Activated CD4-positive, alpha-beta memory T cell treated with anti-CD3 and anti-CD28 coated beads, Interleukin-2, amount 10 ng/mL, durations not matched to agents 7 days and 5 days (primary cell): ENCODE data around the gene CD226. TPM values are rescaled to one million over a fixed set of nuclear protein-coding genes. Genes with fewer than 3 reads are reported as not detected.
"Not testable (repeated sequence)": the region's sequence is repeated elsewhere in the genome, so short reads cannot be mapped to it uniquely, and the experiment has no call there.

Source experiments
- CTCF ChIA-PET: fragments of 350-600 bp; sonication (Branson Sonifier 250); formaldehyde crosslinking; loops from one replicate; lab custom pipeline; 2021; ENCODE audit warnings: antibody characterized with exemption, inconsistent platforms; lab: Charles Lee
- POLR2A ChIA-PET: fragments of 350-600 bp; sonication (Branson Sonifier 250); formaldehyde crosslinking; loops from one replicate; lab custom pipeline; 2021; ENCODE audit warnings: antibody characterized with exemption; lab: Charles Lee
- DNase-seq: peaks from one replicate; pipeline ENCODE4 v3.0.0-alpha.2; 2020
- H3K27ac Mint-ChIP-seq: one replicate; pipeline ENCODE4 v1.8.0; 2021; ENCODE audit warnings: mild to moderate bottlenecking, mixed read lengths
- H3K27me3 Mint-ChIP-seq: one replicate; pipeline ENCODE4 v1.8.0; 2021; ENCODE audit warnings: mixed read lengths
- H3K36me3 Mint-ChIP-seq: one replicate; pipeline ENCODE4 v1.8.0; 2021; ENCODE audit warnings: low read depth, mixed read lengths
- H3K4me1 Mint-ChIP-seq: one replicate; pipeline ENCODE4 v1.8.0; 2021; ENCODE audit warnings: mixed read lengths
- H3K4me3 Mint-ChIP-seq: one replicate; pipeline ENCODE4 v1.8.0; 2021; ENCODE audit warnings: mild to moderate bottlenecking, mixed read lengths
- H3K9me3 Mint-ChIP-seq: one replicate; pipeline ENCODE4 v1.8.0; 2021; ENCODE audit warnings: mixed read lengths
- total RNA-seq, 2 experiments: library from RNA; stranded (reverse); gene quantifications; one replicate each; pipeline ENCODE4 v1.2.3, GENCODE V29; 2021

CD226 gene
- total RNA-seq, 2 experiments from 2014 or later, result 102 to 111 TPM

DNA sequence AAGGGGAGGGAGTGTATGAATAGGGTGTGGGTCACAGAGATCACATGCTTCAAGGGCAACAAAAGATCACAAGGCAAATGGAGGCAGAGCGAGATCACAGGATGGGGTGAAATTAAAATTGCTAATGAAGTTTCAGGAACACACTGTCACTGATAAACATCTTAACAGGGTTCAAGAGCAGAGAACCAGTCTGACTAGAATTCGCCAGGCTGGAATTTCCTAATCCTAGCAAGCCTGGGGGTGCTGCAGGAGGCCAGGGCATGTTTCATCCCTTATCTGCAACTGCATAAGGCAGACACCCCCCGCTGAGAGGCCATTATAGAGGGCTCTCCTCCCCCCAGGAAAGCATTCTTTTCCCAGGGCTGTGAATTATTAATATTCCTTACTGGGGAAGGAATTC is 68.6 kb downstream of the CD226 start:
- H3K9me3 Mint-ChIP-seq, H3K27ac Mint-ChIP-seq, H3K27me3 Mint-ChIP-seq, DNase-seq, CTCF ChIA-PET, POLR2A ChIA-PET, H3K4me3 Mint-ChIP-seq: not testable (repeated sequence)
- peaks cover 34% of the 10 kb centered on the region for H3K4me1 Mint-ChIP-seq
- H3K36me3 Mint-ChIP-seq, result peaks cover 68% of the 10 kb centered on the region

DNA sequence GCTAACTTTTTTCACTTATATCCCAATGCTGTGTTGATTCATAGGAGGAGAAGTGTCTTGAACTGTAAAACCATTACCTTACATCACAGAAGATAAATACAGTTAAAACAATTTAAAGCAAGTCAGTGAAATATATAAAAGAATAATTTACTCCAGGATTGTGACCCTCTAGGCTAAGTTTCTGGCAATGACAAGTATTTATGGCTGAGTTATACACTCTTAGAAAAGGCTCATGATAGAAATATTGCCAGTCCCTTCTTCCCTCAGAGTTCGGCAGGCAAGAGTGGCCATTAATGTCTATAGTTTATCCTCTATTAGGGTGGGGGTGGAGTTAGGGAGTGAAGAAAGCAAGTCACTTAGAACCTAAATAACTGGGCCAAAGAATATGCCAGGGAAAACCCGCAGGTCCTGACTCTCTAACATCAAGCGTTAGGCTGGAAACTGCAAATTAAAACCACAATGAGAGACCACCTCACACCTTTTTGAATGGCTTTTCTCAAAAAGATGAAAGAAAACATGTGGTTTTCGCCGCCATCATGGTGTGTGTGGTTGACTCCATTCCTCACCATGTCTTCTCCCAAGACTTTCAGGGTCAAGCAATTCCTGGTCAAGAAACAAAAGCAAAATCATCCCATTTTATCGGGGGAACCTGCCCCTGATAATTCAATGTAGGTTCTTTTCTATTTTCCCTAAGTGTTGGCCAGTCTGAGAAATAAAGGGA is 69.3 kb downstream of the CD226 start:
- ChIA-PET CTCF (no interaction called here), POLR2A (no interaction called here)
- DNase-seq, result no peak
- Mint-ChIP-seq H3K4me1 (peaks cover 29% of the 10 kb centered on the region), H3K27me3 (no peaks in the 10 kb centered on the region), H3K36me3 (peaks cover 67% of the 10 kb centered on the region), H3K4me3 (no peak overlapping the region), H3K9me3 (peaks cover 2% of the 10 kb centered on the region), H3K27ac (no peak overlapping the region)

GRCh38 chr18:69876490-69876889 is 71.2 kb downstream of the CD226 start:
- Mint-ChIP-seq H3K27me3 (no peaks in the 10 kb centered on the region), H3K4me1 (peaks cover 18% of the 10 kb centered on the region), H3K9me3 (peaks cover 2% of the 10 kb centered on the region), H3K27ac (no peak overlapping the region), H3K36me3 (peaks cover 74% of the 10 kb centered on the region), H3K4me3 (no peak overlapping the region)
- CTCF ChIA-PET, result no interaction called here
- POLR2A ChIA-PET, result no interaction called here
- no peak for DNase-seq

- DNase-seq, result no peak
- ChIA-PET POLR2A (no interaction called here), CTCF (no interaction called here)
- H3K9me3 Mint-ChIP-seq, result no peaks in the 10 kb centered on the region
- peaks cover 13% of the 10 kb centered on the region for H3K4me1 Mint-ChIP-seq
- H3K36me3 Mint-ChIP-seq, result peaks cover 71% of the 10 kb centered on the region
- H3K27me3 Mint-ChIP-seq, result no peaks in the 10 kb centered on the region
- no peak overlapping the region for H3K4me3 Mint-ChIP-seq
- H3K27ac Mint-ChIP-seq, result no peak overlapping the region
These were observed 73.6 kb downstream of the CD226 start for GRCh38 chr18:69874058-69874457.

GRCh38 chr18:69872661-69873060 is 75.0 kb downstream of the CD226 start:
- H3K4me1 Mint-ChIP-seq, result peaks cover 12% of the 10 kb centered on the region
- no peak overlapping the region for H3K4me3 Mint-ChIP-seq
- H3K36me3 Mint-ChIP-seq, result peaks cover 68% of the 10 kb centered on the region
- ChIA-PET CTCF (interaction anchor here (0.5 kb wide), 1 partner anchor 216 kb away, joined by 3 read pairs; no protein-coding TSS in a partner anchor), POLR2A (interaction anchor here (1.0 kb wide), 1 partner anchor 13 kb away, joined by 4 read pairs; no protein-coding TSS in a partner anchor)
- no peak overlapping the region for H3K27ac Mint-ChIP-seq
- no peak for DNase-seq
- no peaks in the 10 kb centered on the region for H3K9me3 Mint-ChIP-seq
- H3K27me3 Mint-ChIP-seq, result no peaks in the 10 kb centered on the region

GRCh38 chr18:69871363-69871762 is 76.3 kb downstream of the CD226 start:
- ChIA-PET POLR2A (no interaction called here), CTCF (no interaction called here)
- peaks cover 67% of the 10 kb centered on the region for H3K36me3 Mint-ChIP-seq
- H3K4me3 Mint-ChIP-seq, result no peak overlapping the region
- H3K9me3 Mint-ChIP-seq, result no peaks in the 10 kb centered on the region
- no peak overlapping the region for H3K27ac Mint-ChIP-seq
- DNase-seq, result no peak
- no peaks in the 10 kb centered on the region for H3K27me3 Mint-ChIP-seq
- H3K4me1 Mint-ChIP-seq, result peaks cover 12% of the 10 kb centered on the region

GRCh38 chr18:69870736-69871135 is 76.9 kb downstream of the CD226 start:
- Mint-ChIP-seq H3K36me3 (peaks cover 69% of the 10 kb centered on the region), H3K4me1 (peaks cover 11% of the 10 kb centered on the region), H3K27me3 (no peaks in the 10 kb centered on the region), H3K27ac (no peak overlapping the region), H3K4me3 (no peak overlapping the region), H3K9me3 (no peaks in the 10 kb centered on the region)
- ChIA-PET POLR2A (no interaction called here), CTCF (no interaction called here)
- no peak for DNase-seq

- Mint-ChIP-seq H3K4me1 (no peaks in the 10 kb centered on the region), H3K27me3 (no peaks in the 10 kb centered on the region), H3K27ac (no peak overlapping the region), H3K36me3 (peaks cover 79% of the 10 kb centered on the region), H3K9me3 (no peaks in the 10 kb centered on the region), H3K4me3 (no peak overlapping the region)
- POLR2A ChIA-PET, result no interaction called here
- CTCF ChIA-PET, result no interaction called here
- DNase-seq, result no peak
These were observed 81.5 kb downstream of the CD226 start for GRCh38 chr18:69866212-69866611.

DNA sequence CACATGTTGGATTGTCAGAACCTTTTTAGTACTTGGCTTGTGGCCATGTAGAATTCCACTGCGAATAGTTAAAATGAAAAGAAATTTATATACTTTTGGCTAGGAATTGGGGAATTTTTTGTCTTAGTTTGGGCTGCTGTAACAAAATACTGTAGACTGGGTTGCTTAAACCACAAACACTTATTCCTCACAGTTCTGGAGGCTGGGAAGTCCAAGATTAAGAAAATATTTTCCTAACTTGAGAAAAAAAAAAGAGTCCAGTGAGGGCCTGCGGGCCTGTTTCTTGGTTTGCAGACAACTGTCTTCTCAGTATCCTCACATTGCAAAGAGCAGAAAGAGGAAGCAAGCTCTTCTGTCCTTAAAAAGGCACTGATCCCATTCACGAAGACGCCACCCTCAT is 81.9 kb downstream of the CD226 start:
- no peak overlapping the region for H3K27ac Mint-ChIP-seq
- no peaks in the 10 kb centered on the region for H3K27me3 Mint-ChIP-seq
- no peaks in the 10 kb centered on the region for H3K9me3 Mint-ChIP-seq
- ChIA-PET CTCF (no interaction called here), POLR2A (no interaction called here)
- DNase-seq, result no peak
- H3K4me1 Mint-ChIP-seq, result no peaks in the 10 kb centered on the region
- H3K36me3 Mint-ChIP-seq, result peaks cover 75% of the 10 kb centered on the region
- H3K4me3 Mint-ChIP-seq, result no peak overlapping the region

- H3K27ac Mint-ChIP-seq, H3K4me1 Mint-ChIP-seq, H3K27me3 Mint-ChIP-seq: not testable (repeated sequence)
These were observed 82.9 kb downstream of the CD226 start for GRCh38 chr18:69864802-69865201.

DNA sequence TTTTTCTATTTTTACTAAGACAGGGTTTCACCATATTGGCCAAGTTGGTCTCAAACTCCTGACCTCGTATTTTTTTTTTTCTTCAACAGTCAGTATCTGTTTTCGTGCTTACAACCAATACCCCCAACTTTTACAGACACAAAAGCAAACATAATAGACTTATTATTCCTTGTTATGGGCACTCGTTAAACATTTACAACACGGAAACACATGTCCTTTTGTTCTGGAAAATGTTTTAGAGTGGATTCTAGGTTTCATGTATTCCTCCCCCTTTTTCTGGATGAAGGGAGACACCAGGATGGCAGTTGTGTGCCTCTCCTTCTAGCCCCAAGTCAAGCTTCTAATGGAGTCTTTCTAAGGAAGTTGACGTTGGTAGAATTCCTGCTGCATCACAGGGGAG is 88.8 kb downstream of the CD226 start:
- ChIA-PET POLR2A (no interaction called here), CTCF (no interaction called here)
- Mint-ChIP-seq H3K27ac (no peak overlapping the region), H3K4me3 (no peak overlapping the region), H3K36me3 (peaks cover 57% of the 10 kb centered on the region), H3K4me1 (no peaks in the 10 kb centered on the region), H3K27me3 (no peaks in the 10 kb centered on the region), H3K9me3 (peaks cover under 1% of the 10 kb centered on the region)
- no peak for DNase-seq

More at GRCh38 chr18:69864802-69865201, 82.9 kb downstream of the CD226 start:
- H3K9me3 Mint-ChIP-seq, CTCF ChIA-PET, DNase-seq, POLR2A ChIA-PET, H3K4me3 Mint-ChIP-seq: not testable (repeated sequence)
- H3K36me3 Mint-ChIP-seq, result peaks cover 73% of the 10 kb centered on the region

DNA sequence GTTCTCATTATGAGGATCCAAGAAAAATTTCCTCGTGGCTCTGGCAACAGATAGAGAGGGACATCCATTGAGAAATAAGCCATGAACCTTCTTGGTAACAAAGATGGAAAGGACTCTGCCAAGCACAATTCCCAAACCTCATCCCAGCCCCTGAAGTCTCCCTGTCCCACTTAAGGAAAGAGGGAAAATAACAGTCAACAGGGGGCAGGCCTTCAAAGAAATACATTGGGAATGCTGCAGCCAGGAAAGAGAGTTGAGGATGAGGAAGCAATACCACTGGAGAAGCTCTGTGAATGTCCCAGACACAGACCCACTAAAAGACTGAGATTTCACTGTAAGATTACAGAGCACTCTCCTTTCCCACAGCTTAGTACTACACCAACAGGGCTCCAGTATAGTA is 93.2 kb downstream of the CD226 start:
- no peaks in the 10 kb centered on the region for H3K4me1 Mint-ChIP-seq
- DNase-seq, result no peak
- ChIA-PET POLR2A (no interaction called here), CTCF (no interaction called here)
- H3K9me3 Mint-ChIP-seq, result peaks cover 2% of the 10 kb centered on the region
- H3K4me3 Mint-ChIP-seq, result no peak overlapping the region
- H3K36me3 Mint-ChIP-seq, result peaks cover 32% of the 10 kb centered on the region
- H3K27ac Mint-ChIP-seq, result no peak overlapping the region
- H3K27me3 Mint-ChIP-seq, result no peaks in the 10 kb centered on the region

DNA sequence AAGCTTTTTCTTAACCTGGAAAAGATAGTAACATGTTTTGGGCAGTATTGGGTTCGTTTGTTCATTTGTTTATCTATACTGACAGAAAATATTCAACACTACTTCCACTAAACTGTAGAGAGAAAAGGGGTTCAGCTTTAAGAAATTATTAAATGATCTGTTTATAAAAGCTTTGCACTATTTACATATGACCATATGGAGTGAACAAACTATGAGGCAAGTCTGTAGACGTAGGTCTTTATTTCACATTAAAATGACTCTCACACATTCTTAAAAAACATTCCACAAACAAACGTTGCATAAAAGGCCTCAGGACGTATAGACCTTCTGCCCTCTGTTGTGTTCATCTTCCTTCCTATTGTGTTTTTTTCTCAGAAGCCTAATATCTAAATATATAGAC is 94.6 kb downstream of the CD226 start:
- DNase-seq, result no peak
- ChIA-PET POLR2A (interaction anchor here (0.7 kb wide), 1 partner anchor 103 kb away, joined by 3 read pairs; no protein-coding TSS in a partner anchor), CTCF (interaction anchor here (1.0 kb wide), 1 partner anchor 11 kb away, joined by 3 read pairs; no protein-coding TSS in a partner anchor)
- Mint-ChIP-seq H3K9me3 (peaks cover 2% of the 10 kb centered on the region), H3K27me3 (no peaks in the 10 kb centered on the region), H3K4me3 (no peak overlapping the region), H3K27ac (no peak overlapping the region), H3K36me3 (peaks cover 24% of the 10 kb centered on the region), H3K4me1 (no peaks in the 10 kb centered on the region)
